Cardiac septum (tissue), 1 donor: ENCODE measurements around the gene CSNK2A2. TPM values are rescaled to one million over a fixed set of nuclear protein-coding genes. Genes with fewer than 3 reads are reported as not detected.

Experiments used
- DNase-seq: peaks from one replicate; pipeline ENCODE4 v3.0.0-alpha.2; 2020; ENCODE audit warnings: low spot score
- intact Hi-C: fragments of 100-400 bp; cut with DNase I; formaldehyde crosslinking; loops from one replicate; pipeline ENCODE4 v1.14.0; 2022
- total RNA-seq: library from RNA; stranded (reverse); fragmentation: NEBNext Ultra II Directional; extraction: Animal tissue kit (Norgen Biotek cat#: 25700); gene quantifications from one replicate; pipeline ENCODE4 v1.2.1, GENCODE V29; 2021
- donor health status: DM: no; HTN: no; CAD: no.

The CSNK2A2 gene
- total RNA-seq, 1 donor from 2014 or later = 35.8 TPM

GRCh38 chr16:58155839-58156238, 42.1 kb downstream of the CSNK2A2 start:
- intact Hi-C loops = no loop called here
- no peak for DNase-seq

GRCh38 chr16:58154345-58154744, 43.6 kb downstream of the CSNK2A2 start:
- no peak for DNase-seq
- intact Hi-C loops = no loop called here

GRCh38 chr16:58152246-58152868, 45.5 kb downstream of the CSNK2A2 start:
- no peak for DNase-seq

GRCh38 chr16:58148526-58148925, 49.4 kb downstream of the CSNK2A2 start:
- intact Hi-C loops = no loop called here
- DNase-seq = no peak

More at GRCh38 chr16:58152246-58152868, 45.5 kb downstream of the CSNK2A2 start:
- intact Hi-C loops = no loop called here

GRCh38 chr16:58148099-58148498, 49.8 kb downstream of the CSNK2A2 start:
- intact Hi-C loops = no loop called here
- DNase-seq = no peak

- no peak for DNase-seq
- intact Hi-C loops = loop anchor here (10.0 kb wide), 1 partner anchor 46 kb away; no protein-coding TSS in a partner anchor
Observed at GRCh38 chr16:58138852-58139251, 59.1 kb downstream of the CSNK2A2 start.

- no peak for DNase-seq
- intact Hi-C loops = loop anchor here (10.0 kb wide), 1 partner anchor 47 kb away; no protein-coding TSS in a partner anchor
Observed at GRCh38 chr16:58137581-58137980, 60.3 kb downstream of the CSNK2A2 start.

- intact Hi-C loops = no loop called here
- peak; percentile 99 for DNase-seq
Observed at GRCh38 chr16:58129097-58129936, 68.6 kb downstream of the CSNK2A2 start, which contains the start of gene CFAP20. TSS of gene CFAP20 (minus strand) at chr16:58129381. CDS start at chr16:58129115, 266 bp downstream.

GRCh38 chr16:58128711-58129096, 69.2 kb downstream of the CSNK2A2 start:
- intact Hi-C loops = no loop called here

GRCh38 chr16:58128181-58128631, 69.7 kb downstream of the CSNK2A2 start:
- intact Hi-C loops = no loop called here
- no peak for DNase-seq

More at GRCh38 chr16:58128711-58129096, 69.2 kb downstream of the CSNK2A2 start:
- no peak for DNase-seq

- intact Hi-C loops = loop anchor here (2.0 kb wide), 1 partner anchor 101 kb away; no protein-coding TSS in a partner anchor
- no peak for DNase-seq
Observed at GRCh38 chr16:58127634-58128033, 70.3 kb downstream of the CSNK2A2 start.

GRCh38 chr16:58127033-58127556, 70.8 kb downstream of the CSNK2A2 start:
- DNase-seq = no peak
- intact Hi-C loops = loop anchor here (2.0 kb wide), 1 partner anchor 100 kb away; no protein-coding TSS in a partner anchor

- intact Hi-C loops = loop anchor here (2.0 kb wide), 1 partner anchor 100 kb away; no protein-coding TSS in a partner anchor
- DNase-seq = no peak
Observed at GRCh38 chr16:58126451-58126961, 71.4 kb downstream of the CSNK2A2 start.

- no peak for DNase-seq
- intact Hi-C loops = loop anchor here (2.0 kb wide), 1 partner anchor 99 kb away; no protein-coding TSS in a partner anchor
Observed at GRCh38 chr16:58125781-58126335, 72.0 kb downstream of the CSNK2A2 start.

- no peak for DNase-seq
- intact Hi-C loops = no loop called here
Observed at GRCh38 chr16:58125041-58125440, 72.9 kb downstream of the CSNK2A2 start.

GRCh38 chr16:58124601-58124915, 73.3 kb downstream of the CSNK2A2 start:
- intact Hi-C loops = loop anchor here (5.0 kb wide), 1 partner anchor 222 kb away; no protein-coding TSS in a partner anchor
- no peak for DNase-seq

- no peak for DNase-seq
- intact Hi-C loops = loop anchor here (2.0 to 5.0 kb wide), 2 partner anchors 103 to 222 kb away; no protein-coding TSS in a partner anchor
Observed at GRCh38 chr16:58123896-58124600, 73.9 kb downstream of the CSNK2A2 start.

GRCh38 chr16:58121132-58121531, 76.8 kb downstream of the CSNK2A2 start:
- intact Hi-C loops = loop anchor here (5.0 kb wide), 1 partner anchor 219 kb away; no protein-coding TSS in a partner anchor
- no peak for DNase-seq

GRCh38 chr16:58120234-58120633, 77.7 kb downstream of the CSNK2A2 start:
- no peak for DNase-seq
- intact Hi-C loops = loop anchor here (5.0 kb wide), 1 partner anchor 218 kb away; no protein-coding TSS in a partner anchor
